ENCODE data around the gene UBASH3B.
"Not testable (repeated sequence)": the region's sequence is repeated elsewhere in the genome, so short reads cannot be mapped to it uniquely, and the experiment has no call there.

Gene UBASH3B

DNA sequence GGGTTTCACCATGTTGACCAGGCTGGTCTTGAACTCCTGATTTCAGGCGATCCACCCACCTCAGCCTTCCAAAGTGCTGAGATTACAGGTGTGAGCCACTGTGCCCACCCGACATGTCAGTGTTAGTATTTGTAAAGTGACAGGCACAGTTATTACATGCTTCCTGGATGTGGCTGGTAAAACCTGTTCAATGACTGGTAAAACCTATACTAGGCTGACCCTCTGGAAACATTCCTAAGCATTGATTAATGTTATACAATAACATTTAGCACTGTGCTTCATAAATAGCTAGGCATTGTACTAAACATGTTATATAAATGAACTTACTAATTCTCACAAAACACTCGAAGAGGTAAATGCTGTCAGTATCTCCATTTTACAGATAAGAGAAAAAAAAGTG is 206.1 kb downstream of the UBASH3B start:
- Histone ChIP-seq H2AFZ (no peak overlapping the region), H3K4me1 (no peaks in the 10 kb centered on the region), H3K27ac (no peak overlapping the region), H3K79me2 (no peaks in the 10 kb centered on the region), H3K9ac (no peak overlapping the region), H3K36me3 (ENCODE audit: control insufficient read depth, insufficient read depth, low read length) (no peaks in the 10 kb centered on the region), H3K27me3 (ENCODE audit: control insufficient read depth, insufficient read depth, low read length) (no peaks in the 10 kb centered on the region), H3K4me3 (ENCODE audit: low read depth, low read length) (no peak overlapping the region), H3K4me2 (ENCODE audit: low read length) (no peak overlapping the region), H3K9me3 (ENCODE audit: control insufficient read depth, low read length) (no peaks in the 10 kb centered on the region)
- TF ChIP-seq, protein P1, sequence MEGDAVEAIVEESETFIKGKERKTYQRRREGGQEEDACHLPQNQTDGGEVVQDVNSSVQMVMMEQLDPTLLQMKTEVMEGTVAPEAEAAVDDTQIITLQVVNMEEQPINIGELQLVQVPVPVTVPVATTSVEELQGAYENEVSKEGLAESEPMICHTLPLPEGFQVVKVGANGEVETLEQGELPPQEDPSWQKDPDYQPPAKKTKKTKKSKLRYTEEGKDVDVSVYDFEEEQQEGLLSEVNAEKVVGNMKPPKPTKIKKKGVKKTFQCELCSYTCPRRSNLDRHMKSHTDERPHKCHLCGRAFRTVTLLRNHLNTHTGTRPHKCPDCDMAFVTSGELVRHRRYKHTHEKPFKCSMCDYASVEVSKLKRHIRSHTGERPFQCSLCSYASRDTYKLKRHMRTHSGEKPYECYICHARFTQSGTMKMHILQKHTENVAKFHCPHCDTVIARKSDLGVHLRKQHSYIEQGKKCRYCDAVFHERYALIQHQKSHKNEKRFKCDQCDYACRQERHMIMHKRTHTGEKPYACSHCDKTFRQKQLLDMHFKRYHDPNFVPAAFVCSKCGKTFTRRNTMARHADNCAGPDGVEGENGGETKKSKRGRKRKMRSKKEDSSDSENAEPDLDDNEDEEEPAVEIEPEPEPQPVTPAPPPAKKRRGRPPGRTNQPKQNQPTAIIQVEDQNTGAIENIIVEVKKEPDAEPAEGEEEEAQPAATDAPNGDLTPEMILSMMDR (IDR thresholded peaks at IDR 0.05): no peak

DNA sequence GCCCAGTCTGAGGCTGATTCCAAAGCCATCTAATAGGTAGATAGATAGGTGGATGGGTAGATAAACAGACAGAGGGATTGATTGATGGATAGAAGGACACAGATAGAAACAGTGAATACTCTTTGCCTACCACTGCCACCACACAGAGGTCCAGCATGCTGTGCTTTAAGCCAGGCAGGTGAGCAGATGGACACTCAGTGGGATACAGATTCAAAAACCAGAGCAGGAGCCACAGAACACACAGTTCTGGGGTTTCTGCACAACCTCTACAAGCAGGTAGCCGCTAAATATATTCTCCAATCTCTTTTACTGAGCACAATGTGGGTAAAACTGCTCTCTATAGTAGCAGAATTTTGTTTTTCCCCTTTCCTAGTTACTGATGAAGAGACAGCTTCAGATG is 206.6 kb downstream of the UBASH3B start:
- H3K9me3 ChIP-seq (ENCODE audit: control insufficient read depth, low read length): no peaks in the 10 kb centered on the region
- no peaks in the 10 kb centered on the region for H3K27me3 ChIP-seq (ENCODE audit: control insufficient read depth, insufficient read depth, low read length)
- no peak overlapping the region for H3K27ac ChIP-seq
- no peak overlapping the region for H3K9ac ChIP-seq
- H2AFZ ChIP-seq: no peak overlapping the region
- H3K4me1 ChIP-seq: no peaks in the 10 kb centered on the region
- H3K4me3 ChIP-seq (ENCODE audit: low read depth, low read length): no peak overlapping the region
- TF ChIP-seq, protein P1 (IDR thresholded peaks at IDR 0.05): no peak
- no peaks in the 10 kb centered on the region for H3K79me2 ChIP-seq
- H3K4me2 ChIP-seq (ENCODE audit: low read length): no peak overlapping the region
- H3K36me3 ChIP-seq (ENCODE audit: control insufficient read depth, insufficient read depth, low read length): no peaks in the 10 kb centered on the region

- H3K79me2 ChIP-seq; H3K9ac ChIP-seq; H3K4me3 ChIP-seq (ENCODE audit: low read depth, low read length); H3K9me3 ChIP-seq (ENCODE audit: control insufficient read depth, low read length); H3K27ac ChIP-seq; H2AFZ ChIP-seq; H3K36me3 ChIP-seq (ENCODE audit: control insufficient read depth, insufficient read depth, low read length); H3K4me1 ChIP-seq; H3K4me2 ChIP-seq (ENCODE audit: low read length); H3K27me3 ChIP-seq (ENCODE audit: control insufficient read depth, insufficient read depth, low read length): not testable (repeated sequence)
Measured at GRCh38 chr11:122863154-122863553, 207.6 kb downstream of the UBASH3B start.

- no peaks in the 10 kb centered on the region for H3K4me1 ChIP-seq
- H3K9me3 ChIP-seq (ENCODE audit: control insufficient read depth, low read length): no peaks in the 10 kb centered on the region
- TF ChIP-seq, protein P1 (IDR thresholded peaks at IDR 0.05): peak; percentile 72
- H3K36me3 ChIP-seq (ENCODE audit: control insufficient read depth, insufficient read depth, low read length): no peaks in the 10 kb centered on the region
- no peak overlapping the region for H2AFZ ChIP-seq
- no peaks in the 10 kb centered on the region for H3K79me2 ChIP-seq
- no peak overlapping the region for H3K4me3 ChIP-seq (ENCODE audit: low read depth, low read length)
- H3K27me3 ChIP-seq (ENCODE audit: control insufficient read depth, insufficient read depth, low read length): no peaks in the 10 kb centered on the region
- H3K27ac ChIP-seq: no peak overlapping the region
- no peak overlapping the region for H3K9ac ChIP-seq
- H3K4me2 ChIP-seq (ENCODE audit: low read length): no peak overlapping the region
Measured at GRCh38 chr11:122863704-122864326, 208.3 kb downstream of the UBASH3B start.

Measured in parathyroid adenoma (tissue), 2 donors.